ENCODE data around the gene ZNF547. TPM values are rescaled to one million over a fixed set of nuclear protein-coding genes. Genes with fewer than 3 reads are reported as not detected.

ZNF547 gene
- total RNA-seq, 4 donors from 2014 or later = 0.78 to 1.8 (median 1.1) TPM

- Histone ChIP-seq H3K36me3 (peaks cover 12 to 38% (median 24%) of the 10 kb centered on the region in 3 donors), H3K9me3 (peaks cover 0 to 43% (median 15%) of the 10 kb centered on the region in 4 donors), H3K27ac (peak within 1 kb of the TSS in 3 of 4 donors; percentile 73 to 86 (median 73)), H3K4me1 (peaks cover 0 to 16% (median 13%) of the 10 kb centered on the region in 4 donors), H3K4me3 (peak within 1 kb of the TSS; percentile 80 to 95 (median 82)), H3K27me3 (no peaks in the 10 kb centered on the region)
- peak; percentile 76 to 87 for DNase-seq (ENCODE audit: low spot score in 2 of 2)
- peak; percentile 48 to 69 for TF ChIP-seq EP300 (IDR thresholded peaks at IDR 0.05)
- TF ChIP-seq POLR2A (IDR thresholded peaks at IDR 0.05) = no peak
- WGBS, 2 donors = 1 to 3% methylated on average over 54 to 57 of the region's 57 CpGs
Observed at GRCh38 chr19:57350877-57351805, 12.2 kb upstream of the ZNF547 start, which contains the start of gene ZNF304. Gene ZNF304, plus strand, starts transcription at chr19:57351271. Its CDS starts 394 bp downstream, at chr19:57351665.

- H3K27me3 ChIP-seq = no peaks in the 10 kb centered on the region
- peaks cover 0 to 16% (median 13%) of the 10 kb centered on the region in 4 donors for H3K4me1 ChIP-seq
- H3K4me3 ChIP-seq = peak overlapping the region; percentile 80 to 95 (median 82)
- H3K36me3 ChIP-seq = peaks cover 18 to 46% (median 30%) of the 10 kb centered on the region in 3 donors
- H3K27ac ChIP-seq = peak overlapping the region in 2 of 4 donors; percentile 73 to 86
- WGBS, 2 donors = 26 to 29% methylated on average over 7 of the region's 7 CpGs
- no peak for DNase-seq (ENCODE audit: low spot score in 2 of 2)
- H3K9me3 ChIP-seq = peaks cover 0 to 50% (median 18%) of the 10 kb centered on the region in 4 donors
- no peak for TF ChIP-seq EP300 (IDR thresholded peaks at IDR 0.05)
Observed at GRCh38 chr19:57351867-57352266, 11.5 kb upstream of the ZNF547 start.

- no peak overlapping the region for H3K4me3 ChIP-seq
- H3K9me3 ChIP-seq = peaks cover 0 to 91% (median 35%) of the 10 kb centered on the region in 4 donors
- H3K4me1 ChIP-seq = peaks cover 0 to 15% (median 11%) of the 10 kb centered on the region in 4 donors
- TF ChIP-seq EP300 (IDR thresholded peaks at IDR 0.05) (no peak), CTCF (IDR thresholded peaks at IDR 0.05) (no peak), POLR2A (IDR thresholded peaks at IDR 0.05) (no peak)
- H3K27ac ChIP-seq = no peak overlapping the region
- no peak for DNase-seq (ENCODE audit: low spot score in 2 of 2)
- H3K27me3 ChIP-seq = no peaks in the 10 kb centered on the region
- H3K36me3 ChIP-seq = peaks cover 18 to 82% (median 30%) of the 10 kb centered on the region in 3 donors
- WGBS, 2 donors = 93 to 99% methylated on average over 4 of the region's 4 CpGs
Observed at GRCh38 chr19:57355916-57356315, 7.4 kb upstream of the ZNF547 start.

GRCh38 chr19:57357406-57357805, 5.9 kb upstream of the ZNF547 start:
- 97 to 99% methylated on average over 5 of the region's 5 CpGs for WGBS, 2 donors
- no peak overlapping the region for H3K4me3 ChIP-seq
- H3K9me3 ChIP-seq = peaks cover 0 to 100% (median 35%) of the 10 kb centered on the region in 4 donors
- H3K4me1 ChIP-seq = peaks cover 0 to 8% (median 2%) of the 10 kb centered on the region in 4 donors
- no peak overlapping the region for H3K27ac ChIP-seq
- no peaks in the 10 kb centered on the region for H3K27me3 ChIP-seq
- DNase-seq (ENCODE audit: low spot score in 2 of 2) = no peak
- TF ChIP-seq POLR2A (IDR thresholded peaks at IDR 0.05) (no peak), EP300 (IDR thresholded peaks at IDR 0.05) (no peak), CTCF (IDR thresholded peaks at IDR 0.05) (no peak)
- H3K36me3 ChIP-seq = peaks cover 18 to 81% (median 30%) of the 10 kb centered on the region in 3 donors

- peaks cover 18 to 63% (median 23%) of the 10 kb centered on the region in 3 donors for H3K36me3 ChIP-seq
Observed at GRCh38 chr19:57359300-57359699, 4.1 kb upstream of the ZNF547 start.

More at GRCh38 chr19:57359300-57359699, 4.1 kb upstream of the ZNF547 start:
- Histone ChIP-seq H3K4me3 (no peak overlapping the region), H3K27me3 (no peaks in the 10 kb centered on the region), H3K4me1 (peaks cover 0 to 14% (median 6%) of the 10 kb centered on the region in 4 donors), H3K27ac (no peak overlapping the region), H3K9me3 (peaks cover 0 to 98% (median 28%) of the 10 kb centered on the region in 4 donors)
- no peak for DNase-seq (ENCODE audit: low spot score in 2 of 2)
- TF ChIP-seq EP300 (IDR thresholded peaks at IDR 0.05) = no peak
- TF ChIP-seq POLR2A (IDR thresholded peaks at IDR 0.05) = no peak
- no peak for TF ChIP-seq CTCF (IDR thresholded peaks at IDR 0.05)
